Measurements from ENCODE around the gene DNAJC30.
"Not testable (repeated sequence)": the region's sequence is repeated elsewhere in the genome, so short reads cannot be mapped to it uniquely, and the experiment has no call there.

Gene DNAJC30

DNA sequence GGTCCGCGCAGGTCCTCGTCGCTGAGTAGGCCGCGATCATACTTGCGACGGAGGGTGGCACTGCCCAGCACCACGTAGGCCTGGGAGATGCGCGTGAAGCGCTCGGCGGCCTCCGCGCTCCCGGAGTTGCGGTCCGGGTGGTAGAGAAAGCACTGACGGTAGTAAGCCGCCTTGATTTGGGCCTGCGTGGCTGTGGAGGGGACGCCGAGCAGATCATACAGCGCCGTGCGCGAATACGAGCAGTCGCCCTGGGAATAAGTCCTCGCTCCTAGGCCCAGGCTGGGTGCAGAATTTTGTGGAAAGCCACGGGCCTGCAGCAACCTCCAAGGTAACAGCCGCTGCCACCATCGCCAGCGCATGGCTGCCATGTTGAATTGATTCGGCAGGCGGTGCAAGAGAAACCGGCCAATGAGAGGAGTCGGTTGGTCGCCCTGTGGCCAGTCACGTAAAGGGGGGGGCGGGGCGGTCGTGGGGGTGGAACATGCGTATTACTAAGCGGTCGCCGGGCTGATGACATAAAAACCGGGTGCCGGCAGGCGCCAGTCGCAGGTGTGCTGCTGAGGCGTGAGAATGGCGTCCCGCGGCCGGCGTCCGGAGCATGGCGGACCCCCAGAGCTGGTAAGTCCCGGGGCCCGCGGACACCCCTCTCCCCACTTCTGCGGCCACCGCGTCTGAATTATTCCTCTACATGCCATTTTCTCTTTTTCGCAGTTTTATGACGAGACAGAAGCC is at the start of gene DNAJC30, which contains the start of gene BUD23:
Gene DNAJC30, minus strand, starts transcription at position 398 of the 732 bp plus-strand sequence. Its CDS starts 30 bp downstream, at position 368.
Gene BUD23, plus strand, starts transcription at position 542 of the 732 bp plus-strand sequence. Its CDS starts 29 bp downstream, at position 571.
- H3K4me3 ChIP-seq (ENCODE audit: low read length) = peak within 1 kb of the TSS; percentile 97
- no peak for TF ChIP-seq ZNF274 (IDR thresholded peaks at IDR 0.05; ENCODE audit: low read depth, low read length)

DNA sequence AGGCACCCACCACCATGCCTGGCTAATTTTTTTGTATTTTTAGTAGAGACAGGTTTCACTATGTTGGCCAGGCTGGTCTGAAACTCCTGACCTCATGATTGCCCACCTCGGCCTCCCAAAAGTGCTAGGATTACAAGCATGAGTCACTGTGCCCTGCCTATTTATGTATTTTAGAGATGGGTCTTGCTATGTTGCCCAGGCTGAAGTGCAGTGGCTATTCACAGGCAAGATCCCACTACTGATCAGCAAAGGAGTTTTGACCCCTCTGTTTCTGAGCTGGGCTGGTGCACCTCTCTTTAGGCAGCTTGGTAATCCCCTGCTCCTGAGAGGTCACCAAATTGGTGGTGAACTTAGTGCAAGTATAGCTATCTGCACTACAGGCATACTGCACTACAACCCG is 49.1 kb upstream of the DNAJC30 start:
- no peak overlapping the region for H3K4me3 ChIP-seq (ENCODE audit: low read length)
- TF ChIP-seq ZNF274 (IDR thresholded peaks at IDR 0.05; ENCODE audit: low read depth, low read length) = no peak

DNA sequence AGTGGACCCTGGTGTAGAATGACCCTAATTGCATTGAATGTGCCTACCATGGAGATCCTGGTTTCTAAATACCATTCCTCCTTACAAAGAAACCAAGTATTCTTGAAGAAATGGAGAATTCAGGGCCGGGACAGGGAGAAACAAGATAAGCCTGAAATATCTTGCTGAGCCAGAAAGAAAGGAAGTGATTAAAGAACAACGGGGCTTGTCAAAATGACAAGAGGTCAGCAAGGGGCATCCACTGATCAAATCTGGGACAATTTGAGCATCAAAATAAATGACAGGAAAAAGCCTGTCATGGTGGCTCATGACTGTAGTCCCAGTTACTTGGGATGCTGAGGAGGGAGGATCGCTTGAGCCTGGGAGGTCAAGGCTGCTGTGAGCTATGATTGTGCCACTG is 47.2 kb upstream of the DNAJC30 start:
- no peak for TF ChIP-seq ZNF274 (IDR thresholded peaks at IDR 0.05; ENCODE audit: low read depth, low read length)
- no peak overlapping the region for H3K4me3 ChIP-seq (ENCODE audit: low read length)

DNA sequence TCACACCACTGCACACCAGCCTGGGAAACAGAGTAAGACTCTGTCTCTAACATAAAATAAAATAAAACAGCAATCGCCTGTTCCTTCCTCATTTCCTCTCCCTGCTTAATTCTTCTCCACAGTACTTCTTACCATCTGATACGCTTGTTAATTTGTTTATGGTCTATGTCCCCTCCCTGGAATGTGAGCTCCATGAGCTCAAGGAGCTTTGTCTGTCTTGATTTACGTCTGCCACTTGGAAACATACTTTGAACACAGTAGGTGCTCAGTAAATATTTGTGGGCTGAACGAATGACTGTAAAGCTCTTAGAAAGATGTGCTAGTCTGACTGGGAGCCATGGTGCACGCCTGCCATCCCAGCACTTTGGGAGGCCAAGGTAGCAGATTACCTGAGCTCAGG is 45.3 kb upstream of the DNAJC30 start:
- TF ChIP-seq ZNF274 (IDR thresholded peaks at IDR 0.05; ENCODE audit: low read depth, low read length) = no peak
- no peak overlapping the region for H3K4me3 ChIP-seq (ENCODE audit: low read length)

DNA sequence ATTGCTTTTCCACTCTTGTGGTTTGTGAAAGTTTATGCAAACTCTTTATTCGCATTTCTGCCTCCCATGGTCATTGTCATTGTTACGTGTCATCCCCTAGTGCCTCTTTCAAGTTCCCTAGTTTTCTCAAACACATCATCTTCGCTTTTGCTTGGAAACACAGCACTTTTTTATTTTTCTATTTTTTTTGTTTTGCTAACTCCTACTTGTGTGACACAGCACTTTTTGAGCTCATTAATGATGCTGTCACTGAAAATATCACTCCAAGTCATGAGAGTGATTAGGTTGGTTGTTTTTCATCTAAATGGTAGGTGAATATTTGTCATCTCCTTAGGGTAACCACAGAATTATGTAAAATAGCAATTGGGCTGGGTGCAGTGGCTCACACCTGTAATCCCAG is 44.7 kb upstream of the DNAJC30 start:
- no peak overlapping the region for H3K4me3 ChIP-seq (ENCODE audit: low read length)
- TF ChIP-seq ZNF274 (IDR thresholded peaks at IDR 0.05; ENCODE audit: low read depth, low read length) = no peak

DNA sequence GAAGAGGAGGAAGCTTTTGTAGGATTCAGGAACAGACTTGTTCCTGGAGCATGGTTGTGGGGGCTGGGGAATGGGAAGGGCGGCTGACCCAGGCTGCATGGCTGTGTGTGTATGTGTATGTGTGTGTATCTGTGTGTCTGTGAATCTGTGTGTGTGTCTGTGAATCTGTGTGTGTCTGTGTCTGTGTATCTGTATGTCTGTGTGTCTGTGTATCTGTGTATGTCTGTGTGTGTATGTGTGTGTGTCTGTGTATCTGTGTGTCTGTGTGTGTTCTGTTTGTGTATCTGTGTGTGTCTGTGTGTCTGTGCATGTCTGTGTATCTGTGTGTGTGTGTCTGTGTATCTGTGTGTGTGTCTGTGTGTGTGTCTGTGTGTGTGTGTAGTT is 42.8 kb upstream of the DNAJC30 start:
- no peak for TF ChIP-seq ZNF274 (IDR thresholded peaks at IDR 0.05; ENCODE audit: low read depth, low read length)
- H3K4me3 ChIP-seq (ENCODE audit: low read length) = no peak overlapping the region

DNA sequence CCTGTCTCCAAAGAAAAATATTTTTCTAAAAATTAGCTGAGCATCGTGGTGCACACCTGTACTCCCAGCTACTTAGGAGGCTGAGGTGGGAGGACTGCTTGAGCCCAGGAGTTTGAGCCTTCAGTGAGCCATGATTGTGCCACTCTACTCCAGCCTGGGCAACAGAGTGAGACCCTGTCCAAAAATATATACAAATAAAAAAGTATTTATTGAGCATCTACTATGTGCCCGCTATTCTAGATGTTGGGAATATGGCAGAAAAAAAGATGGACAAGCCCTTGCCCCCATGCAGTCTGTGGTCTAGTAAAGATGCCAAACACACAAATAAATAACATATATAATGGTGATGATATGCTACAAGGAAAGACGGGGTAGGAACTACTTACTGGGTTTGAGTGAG is 40.6 kb upstream of the DNAJC30 start:
- TF ChIP-seq ZNF274 (IDR thresholded peaks at IDR 0.05; ENCODE audit: low read depth, low read length) = no peak
- H3K4me3 ChIP-seq (ENCODE audit: low read length) = no peak overlapping the region

DNA sequence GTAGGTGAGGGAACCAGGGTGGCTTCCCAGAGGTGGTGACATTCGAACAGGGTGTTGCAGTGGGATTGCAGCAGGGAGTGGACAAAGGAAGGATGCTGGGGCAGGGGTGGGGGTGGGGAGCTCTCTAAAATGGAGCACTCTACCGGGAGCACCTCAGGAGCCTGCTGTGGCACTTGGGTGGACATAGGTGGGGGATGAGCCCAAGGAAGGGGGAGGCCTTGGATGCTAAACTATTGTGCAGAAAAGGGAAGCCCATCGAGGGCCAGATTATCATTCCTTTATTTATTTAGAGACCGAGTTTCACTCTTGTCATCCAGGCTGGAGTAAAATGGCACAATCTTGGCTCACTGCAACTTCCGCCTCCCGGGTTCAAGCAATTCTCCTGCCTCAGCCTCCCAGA is 39.5 kb upstream of the DNAJC30 start:
- H3K4me3 ChIP-seq (ENCODE audit: low read length) = no peak overlapping the region
- no peak for TF ChIP-seq ZNF274 (IDR thresholded peaks at IDR 0.05; ENCODE audit: low read depth, low read length)

DNA sequence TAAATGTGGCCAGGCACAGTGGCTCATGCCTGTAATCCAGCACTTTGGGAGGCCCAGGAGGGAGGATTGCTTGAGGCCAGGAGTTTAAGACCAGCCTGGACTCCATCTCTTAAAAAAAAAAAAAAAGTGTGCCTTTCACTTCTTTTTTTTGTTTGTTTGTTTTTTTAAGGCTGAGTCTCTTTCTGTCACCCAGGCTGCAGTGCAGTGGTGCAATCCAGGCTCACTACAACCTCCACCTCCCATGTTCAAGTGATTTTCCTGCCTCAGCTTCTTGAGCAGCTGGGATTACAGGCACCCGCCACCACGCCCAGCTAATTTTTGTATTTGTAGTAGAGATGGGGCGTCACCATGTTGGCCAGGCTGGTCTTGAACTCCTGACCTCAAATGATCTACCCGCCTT is 38.9 kb upstream of the DNAJC30 start:
- not testable (repeated sequence) for H3K4me3 ChIP-seq (ENCODE audit: low read length)

DNA sequence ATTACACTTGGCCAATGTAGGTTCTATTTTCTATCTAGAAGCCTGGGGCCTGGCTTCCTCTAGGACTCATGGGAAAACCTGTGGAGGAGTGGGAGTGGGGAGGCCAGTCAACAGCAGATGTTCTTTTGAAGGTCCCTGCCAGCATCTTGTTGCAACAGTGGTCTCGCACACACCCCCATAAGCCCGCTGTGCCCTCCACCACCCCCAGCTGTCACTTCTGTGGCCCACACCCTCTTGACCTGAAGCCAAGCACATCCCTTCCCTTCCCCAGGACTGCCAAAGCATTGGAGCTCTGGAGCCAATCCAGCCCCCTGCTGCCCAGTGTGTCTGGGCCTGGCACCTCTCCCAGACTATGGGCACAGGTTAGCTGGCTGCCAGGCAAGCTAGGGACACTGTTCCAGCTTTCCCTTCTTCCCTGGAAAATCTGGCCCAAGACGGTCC is 38.1 kb upstream of the DNAJC30 start:
- TF ChIP-seq ZNF274 (IDR thresholded peaks at IDR 0.05; ENCODE audit: low read depth, low read length) = no peak
- H3K4me3 ChIP-seq (ENCODE audit: low read length) = no peak overlapping the region

DNA sequence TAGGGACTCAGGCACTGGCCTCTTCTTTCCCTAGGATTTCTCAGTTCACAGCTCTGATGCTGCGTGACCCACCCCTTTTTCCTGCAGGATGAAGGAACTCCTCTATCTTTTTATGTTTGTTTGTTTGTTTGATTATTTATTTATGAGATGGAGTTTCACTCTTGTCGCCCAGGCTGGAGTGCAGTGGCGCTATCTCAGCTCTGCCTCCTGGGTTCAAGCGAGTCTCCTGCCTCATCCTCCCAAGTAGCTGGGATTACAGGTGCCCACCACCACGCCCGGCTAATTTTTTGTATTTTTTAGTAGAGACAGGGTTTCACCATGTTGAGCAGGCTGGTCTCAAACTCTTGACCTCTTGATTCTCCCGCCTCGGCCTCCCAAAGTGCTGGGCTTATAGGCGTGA is 37.2 kb upstream of the DNAJC30 start:
- H3K4me3 ChIP-seq (ENCODE audit: low read length) = not testable (repeated sequence)

DNA sequence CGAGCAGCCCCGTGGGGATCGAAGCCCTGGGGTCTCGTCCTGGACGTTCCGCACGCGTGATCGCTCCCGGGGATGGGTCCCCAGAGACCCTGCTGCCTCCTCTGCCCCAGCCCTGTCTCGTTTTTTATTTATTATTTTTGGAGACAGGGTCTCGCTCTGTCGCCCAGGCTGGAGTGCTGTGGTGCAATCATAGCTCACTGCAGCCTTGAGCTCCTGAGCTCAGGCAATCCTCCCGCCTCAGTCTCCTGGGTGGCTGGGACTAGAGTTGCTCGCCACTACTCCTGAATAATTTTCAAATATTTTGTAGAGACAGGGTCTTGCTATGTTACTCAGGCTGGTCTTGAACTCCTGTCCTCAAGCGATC is 36.5 kb upstream of the DNAJC30 start:
- no peak for TF ChIP-seq ZNF274 (IDR thresholded peaks at IDR 0.05; ENCODE audit: low read depth, low read length)
- H3K4me3 ChIP-seq (ENCODE audit: low read length) = peak overlapping the region; percentile 30; the same call in 1 of the 2 replicates

DNA sequence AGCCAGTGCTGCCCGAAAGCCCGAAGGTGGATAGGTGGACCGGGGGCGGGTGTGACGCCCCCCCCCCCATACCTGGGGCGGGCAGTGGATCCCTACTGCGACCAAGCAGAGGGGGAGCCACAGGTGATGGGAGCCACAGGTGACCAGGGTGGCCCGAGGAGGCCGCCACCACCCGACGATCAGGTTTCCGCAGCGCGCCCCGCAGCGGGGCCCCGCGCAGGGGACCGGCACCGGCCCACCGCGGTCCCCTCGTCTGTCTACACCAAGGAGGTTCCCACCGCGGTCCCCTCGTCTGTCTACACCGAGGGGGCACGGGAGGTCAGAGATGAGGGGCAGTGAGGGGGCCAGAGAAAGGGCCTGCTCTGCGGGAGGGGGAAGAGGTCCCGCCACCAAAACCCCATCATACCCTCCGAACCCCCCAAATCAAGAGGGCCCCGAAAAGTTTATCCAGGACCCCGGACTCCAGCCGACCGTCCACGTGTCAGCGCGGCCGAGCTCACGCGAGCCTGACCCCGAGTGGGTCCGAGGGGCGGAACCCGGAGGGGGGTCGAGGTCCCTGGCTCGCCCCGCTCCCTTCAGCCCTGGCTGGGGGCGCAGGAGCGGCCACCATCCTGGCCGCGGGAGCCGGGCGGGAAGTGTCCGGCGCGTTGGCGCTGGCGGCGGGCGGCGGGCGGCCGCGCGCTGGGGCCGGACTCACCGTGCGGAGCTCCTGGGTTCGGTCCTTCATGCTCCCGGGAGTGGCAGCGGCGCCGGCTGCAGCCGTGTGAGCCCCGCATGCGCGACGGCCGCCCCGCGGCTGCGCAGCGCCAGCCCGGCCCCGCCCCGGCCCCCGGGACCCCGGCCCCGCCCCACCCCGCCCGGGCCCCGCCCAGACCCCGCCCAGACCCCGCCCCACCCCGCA is 35.9 kb upstream of the DNAJC30 start, which contains the start of gene STX1A:
Gene STX1A, minus strand, starts transcription at position 765 of the 901 bp plus-strand sequence. Its CDS starts 38 bp downstream, at position 727.
- TF ChIP-seq ZNF274 (IDR thresholded peaks at IDR 0.05; ENCODE audit: low read depth, low read length) = no peak
- peak within 1 kb of the TSS; percentile 74 for H3K4me3 ChIP-seq (ENCODE audit: low read length)

DNA sequence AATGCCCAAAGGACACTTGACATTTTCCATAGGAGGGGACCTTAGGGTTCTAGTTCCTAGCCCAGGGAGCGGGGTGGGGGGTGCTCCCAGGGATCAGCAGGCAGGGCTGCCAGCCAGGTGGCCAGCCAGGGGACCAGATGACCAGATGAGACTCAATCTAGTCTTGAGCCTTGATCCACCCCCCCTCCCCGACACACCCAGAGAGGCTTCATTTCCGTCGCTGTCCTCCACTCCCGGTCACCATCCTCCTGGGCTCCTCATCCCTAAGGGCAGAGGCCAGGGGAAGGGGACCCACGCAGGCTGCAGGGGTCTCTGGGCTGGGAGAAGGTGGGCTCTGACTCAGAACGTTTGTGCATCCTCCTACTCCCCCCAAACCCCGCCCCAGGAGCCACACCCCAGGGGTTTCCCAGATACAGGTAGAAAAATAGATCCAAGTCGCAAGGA is 35.2 kb upstream of the DNAJC30 start:
- no peak for TF ChIP-seq ZNF274 (IDR thresholded peaks at IDR 0.05; ENCODE audit: low read depth, low read length)
- peak overlapping the region; percentile 74; the same call in 1 of the 2 replicates for H3K4me3 ChIP-seq (ENCODE audit: low read length)

DNA sequence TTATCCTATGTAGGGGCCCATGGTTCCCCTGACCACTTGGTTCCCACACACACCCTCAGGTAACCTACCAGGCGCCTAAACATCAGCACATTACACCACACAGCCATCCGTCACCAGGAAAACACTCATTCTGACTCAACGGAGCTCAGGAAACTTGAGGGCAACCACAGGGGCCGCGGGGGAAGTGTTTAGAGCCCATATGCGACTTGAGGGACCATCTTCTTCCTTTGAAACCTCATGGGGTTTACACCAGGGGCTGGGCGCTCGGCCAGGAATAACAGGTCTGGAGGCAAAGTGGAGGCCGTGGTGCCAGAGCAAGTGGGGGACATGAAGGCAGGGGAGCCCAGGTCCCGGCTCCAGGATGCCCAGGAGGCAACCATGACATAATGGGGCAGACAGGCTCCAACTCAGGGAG is 34.7 kb upstream of the DNAJC30 start:
- TF ChIP-seq ZNF274 (IDR thresholded peaks at IDR 0.05; ENCODE audit: low read depth, low read length) = no peak
- no peak overlapping the region; the same call in 1 of the 2 replicates for H3K4me3 ChIP-seq (ENCODE audit: low read length)
